LNCAP (cell line): ENCODE measurements around the gene IL11RA.

Experiments
- TF ChIP-seq, protein P1 (sequence below): fragments of 450-650 bp; IDR thresholded peaks from 2 replicates; pipeline ENCODE4 v1.5.1; 2017; ENCODE audit warnings: mild to moderate bottlenecking

IL11RA gene

DNA sequence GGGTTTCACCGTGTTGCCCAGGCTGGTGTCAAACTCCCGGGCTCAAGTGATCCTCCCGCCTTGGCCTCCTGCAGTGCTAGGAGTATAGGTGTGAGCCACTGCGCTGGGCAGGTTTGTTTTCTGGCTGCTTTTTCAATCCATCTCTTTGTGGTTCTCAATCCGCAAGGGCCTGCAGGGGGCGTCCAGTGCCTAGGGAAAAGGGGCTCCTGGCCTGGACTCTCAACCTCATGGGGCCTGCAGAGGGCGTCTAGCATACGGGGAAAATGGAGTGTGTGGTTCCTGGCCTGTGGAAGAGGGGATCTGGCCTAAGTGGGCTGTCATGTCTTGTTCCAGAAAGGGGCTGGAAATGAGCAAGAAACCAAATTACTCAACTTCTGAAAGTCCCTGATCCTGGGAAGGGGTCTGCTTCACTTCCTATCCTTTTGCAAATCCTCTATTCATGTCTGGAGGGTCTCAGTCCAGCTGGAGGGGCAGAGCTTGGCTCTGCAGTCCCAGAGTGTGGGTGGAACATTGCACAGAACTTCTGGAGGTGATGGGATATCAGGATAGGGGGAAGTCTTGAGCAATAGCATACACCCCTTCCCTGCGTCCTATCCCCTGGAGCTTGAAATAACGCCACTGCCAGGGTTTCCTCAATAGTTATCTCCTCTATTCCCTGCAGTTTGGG, 23.2 kb downstream of the IL11RA start:
- TF ChIP-seq, protein P1, sequence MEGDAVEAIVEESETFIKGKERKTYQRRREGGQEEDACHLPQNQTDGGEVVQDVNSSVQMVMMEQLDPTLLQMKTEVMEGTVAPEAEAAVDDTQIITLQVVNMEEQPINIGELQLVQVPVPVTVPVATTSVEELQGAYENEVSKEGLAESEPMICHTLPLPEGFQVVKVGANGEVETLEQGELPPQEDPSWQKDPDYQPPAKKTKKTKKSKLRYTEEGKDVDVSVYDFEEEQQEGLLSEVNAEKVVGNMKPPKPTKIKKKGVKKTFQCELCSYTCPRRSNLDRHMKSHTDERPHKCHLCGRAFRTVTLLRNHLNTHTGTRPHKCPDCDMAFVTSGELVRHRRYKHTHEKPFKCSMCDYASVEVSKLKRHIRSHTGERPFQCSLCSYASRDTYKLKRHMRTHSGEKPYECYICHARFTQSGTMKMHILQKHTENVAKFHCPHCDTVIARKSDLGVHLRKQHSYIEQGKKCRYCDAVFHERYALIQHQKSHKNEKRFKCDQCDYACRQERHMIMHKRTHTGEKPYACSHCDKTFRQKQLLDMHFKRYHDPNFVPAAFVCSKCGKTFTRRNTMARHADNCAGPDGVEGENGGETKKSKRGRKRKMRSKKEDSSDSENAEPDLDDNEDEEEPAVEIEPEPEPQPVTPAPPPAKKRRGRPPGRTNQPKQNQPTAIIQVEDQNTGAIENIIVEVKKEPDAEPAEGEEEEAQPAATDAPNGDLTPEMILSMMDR: peak; percentile 62

DNA sequence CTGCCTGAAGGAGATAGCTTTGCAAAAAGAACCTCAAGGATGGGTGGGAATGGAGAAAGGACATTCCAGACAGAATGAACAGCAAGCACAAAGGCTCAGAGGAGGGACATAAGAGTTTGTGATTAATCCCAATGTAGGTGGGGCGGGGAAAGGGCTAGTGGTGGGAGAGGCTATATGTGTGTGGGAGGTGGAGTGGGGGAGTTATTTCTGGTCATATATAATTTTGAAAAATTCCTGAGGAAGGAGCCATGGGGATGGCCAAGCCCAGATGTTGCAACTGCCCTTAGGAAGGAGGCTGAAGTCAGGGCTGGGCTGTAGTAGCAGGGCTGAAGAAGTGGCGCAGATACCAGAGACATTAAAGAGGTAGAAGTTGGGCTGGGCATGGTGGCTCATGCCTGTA, 23.9 kb downstream of the IL11RA start:
- TF ChIP-seq, protein P1: no peak

DNA sequence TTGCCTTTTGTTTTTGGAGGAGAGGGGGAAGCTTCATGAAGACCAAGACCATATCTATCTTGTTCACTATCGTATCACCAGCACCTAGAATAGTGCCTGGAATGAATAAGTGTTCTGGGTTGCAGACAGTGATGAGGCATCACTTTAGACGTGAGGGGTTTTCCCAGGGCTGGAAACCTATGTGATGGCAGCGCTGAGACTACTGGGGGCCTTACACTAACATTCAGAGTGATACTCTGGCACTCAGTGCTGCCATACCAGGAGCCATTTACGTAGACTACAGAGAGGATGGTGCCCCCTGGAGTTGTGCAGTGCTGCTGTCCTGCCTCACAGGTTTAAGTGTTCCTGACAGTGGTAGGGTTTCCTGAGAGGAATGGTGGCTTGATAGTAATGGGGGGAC, 32.2 kb downstream of the IL11RA start:
- TF ChIP-seq, protein P1: no peak

DNA sequence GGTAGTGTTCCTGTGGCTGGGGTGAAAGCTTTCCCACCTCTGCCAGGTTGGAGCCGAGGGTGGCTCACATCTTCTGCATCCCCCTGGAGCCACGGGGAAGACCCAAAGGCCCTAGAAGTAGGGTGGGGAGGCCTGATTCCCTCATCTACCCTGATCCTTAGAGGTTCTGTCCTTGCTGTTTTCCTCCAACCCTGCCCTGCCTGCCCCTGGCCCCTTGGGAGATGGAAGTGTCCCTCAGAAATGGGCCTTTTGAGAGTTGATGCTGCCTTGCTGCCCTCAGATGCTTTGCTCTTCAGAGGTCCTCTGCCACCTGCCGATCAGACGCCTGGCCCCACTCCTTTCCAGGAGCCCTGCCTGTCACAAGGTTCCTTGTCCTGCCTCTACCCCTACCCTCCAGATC, 32.8 kb downstream of the IL11RA start:
- TF ChIP-seq, protein P1: no peak

DNA sequence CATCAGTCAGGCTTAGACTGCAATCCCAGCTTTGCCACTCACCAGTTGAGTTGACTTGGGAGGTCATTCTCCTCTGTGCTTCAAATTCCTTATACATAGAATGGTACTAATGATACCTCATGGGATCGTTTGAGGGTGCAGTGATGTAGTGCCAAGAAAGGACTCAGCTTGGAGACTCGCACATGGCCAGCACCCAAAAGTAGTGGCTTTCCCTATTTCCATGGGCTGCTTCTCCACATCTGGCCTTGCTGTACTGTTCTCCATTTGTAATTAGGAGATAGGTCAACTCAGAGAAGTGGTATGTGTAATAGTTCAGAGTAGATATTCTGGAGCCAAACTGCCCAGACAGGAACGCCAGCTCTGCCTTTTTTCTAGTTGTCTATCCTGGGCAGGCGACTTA, 33.6 kb downstream of the IL11RA start:
- TF ChIP-seq, protein P1: no peak

DNA sequence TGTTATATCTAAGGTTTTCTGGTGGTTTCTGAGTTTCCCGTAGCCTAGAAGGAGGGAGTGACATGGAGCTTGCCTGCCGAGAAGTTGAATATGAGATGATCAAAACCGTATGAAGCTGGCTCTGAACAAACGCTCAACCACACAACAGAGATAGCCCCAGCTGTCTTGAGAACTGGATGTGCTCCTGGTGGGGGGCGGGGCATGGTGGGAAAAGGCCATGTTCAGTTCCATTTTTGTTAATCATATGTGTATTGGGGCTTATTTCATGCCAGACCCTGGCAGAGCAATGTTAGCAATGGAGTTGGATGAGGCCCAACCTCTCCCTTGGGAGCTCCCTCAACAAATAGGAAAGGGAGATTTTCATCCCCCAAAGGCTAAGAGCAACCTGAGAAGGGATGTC, 34.2 kb downstream of the IL11RA start:
- TF ChIP-seq, protein P1: no peak

DNA sequence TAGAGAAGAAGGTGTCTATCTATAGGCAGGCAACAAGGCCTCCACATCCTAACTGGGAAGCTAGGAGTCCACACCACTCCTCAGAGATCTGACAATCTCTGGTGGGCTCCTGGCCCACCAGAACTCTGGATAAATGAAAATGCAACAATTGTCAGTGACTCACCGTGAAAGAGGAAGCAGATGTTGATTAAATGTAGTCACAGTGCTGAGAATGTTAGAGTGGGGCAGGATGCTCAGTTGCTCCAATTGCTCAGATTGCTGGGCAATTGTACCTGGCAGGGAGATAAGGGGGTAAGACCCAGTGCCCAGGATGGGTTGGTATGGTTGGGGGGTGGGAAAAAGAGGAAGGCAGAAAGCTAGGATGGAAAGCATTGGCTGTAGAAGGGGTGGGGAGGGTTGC, 34.7 kb downstream of the IL11RA start:
- TF ChIP-seq, protein P1: no peak
